CD14-positive monocyte (primary cell): ENCODE results near the gene SCUBE1. TPM values are rescaled to one million over a fixed set of nuclear protein-coding genes. Genes with fewer than 3 reads are reported as not detected.

Experiments
- DNase-seq, 3 donors: peaks; one replicate each; pipeline ENCODE4 v3.0.0-alpha.2; 2011 to 2022
- H2AFZ ChIP-seq: 2 replicates; pipeline ENCODE4 v1.6.0; 2012; ENCODE audit warnings: mild to moderate bottlenecking, low read depth, low read length, inconsistent platforms; ENCODE audit not compliant: insufficient read depth, poor library complexity, severe bottlenecking
- H3K27ac ChIP-seq, 2 donors: 1 replicate in 1 of 2; 2 replicates in 1 of 2; pipeline ENCODE4 v1.5.1; 2012 to 2013; ENCODE audit warnings: low read length in 2 of 2, control low read depth in 1 of 2, inconsistent platforms in 1 of 2, low read depth in 1 of 2, mild to moderate bottlenecking in 1 of 2
- H3K27me3 ChIP-seq, 2 donors: one replicate each; pipeline versions ENCODE4 v1.6.0 to v1.6.1; 2011 to 2013; ENCODE audit warnings: low read length in 2 of 2; ENCODE audit not compliant: control insufficient read depth in 2 of 2, insufficient read depth in 2 of 2
- H3K36me3 ChIP-seq, 2 donors: replicated peaks in 1 of 2; 1 replicate in 1 of 2; 2 replicates in 1 of 2; pipeline versions ENCODE4 v1.5.1 to v1.6.1; 2012 to 2013; ENCODE audit warnings: low read length in 2 of 2, control low read depth in 1 of 2, inconsistent platforms in 1 of 2, mild to moderate bottlenecking in 1 of 2; ENCODE audit not compliant: insufficient read depth in 2 of 2, control insufficient read depth in 1 of 2
- H3K4me1 ChIP-seq, 2 donors: 1 replicate in 1 of 2; 2 replicates in 1 of 2; pipeline versions ENCODE4 v1.5.1 to v1.6.1; 2012 to 2013; ENCODE audit warnings: low read length in 2 of 2, control low read depth in 1 of 2, inconsistent platforms in 1 of 2, mild to moderate bottlenecking in 1 of 2, moderate library complexity in 1 of 2; ENCODE audit not compliant: insufficient read depth in 2 of 2, control insufficient read depth in 1 of 2
- H3K4me2 ChIP-seq: replicated peaks from 2 replicates; pipeline ENCODE3; 2012; ENCODE audit warnings: low read length, moderate library complexity, mild to moderate bottlenecking; ENCODE audit not compliant: poor library complexity, severe bottlenecking; ENCODE audit errors: extremely low read depth
- H3K4me3 ChIP-seq, 3 experiments: fragments of 200-600 bp in 1 of 3; sonication (generic) in 1 of 3; replicated peaks in 1 of 3; 1 replicate in 2 of 3; 2 replicates in 1 of 3; pipeline ENCODE4 v1.5.1; 2011 to 2013; ENCODE audit warnings: low read length in 3 of 3, mild to moderate bottlenecking in 3 of 3, control low read depth in 2 of 3, low read depth in 2 of 3, inconsistent platforms in 1 of 3, moderate library complexity in 1 of 3
- H3K79me2 ChIP-seq: 2 replicates; pipeline ENCODE4 v1.6.0; 2012; ENCODE audit warnings: mild to moderate bottlenecking, control low read depth, inconsistent platforms, low read length, moderate library complexity; ENCODE audit not compliant: insufficient read depth
- H3K9ac ChIP-seq: 2 replicates; pipeline ENCODE4 v1.6.0; 2017; ENCODE audit warnings: low read length, mild to moderate bottlenecking; ENCODE audit not compliant: insufficient read depth, poor library complexity, severe bottlenecking
- H3K9me3 ChIP-seq, 2 donors: replicated peaks in 1 of 2; 1 replicate in 1 of 2; 2 replicates in 1 of 2; pipeline versions ENCODE4 v1.5.1 to v1.6.1; 2012 to 2013; ENCODE audit warnings: low read length in 2 of 2, control low read depth in 1 of 2; ENCODE audit not compliant: control insufficient read depth in 1 of 2, insufficient read depth in 1 of 2
- H4K20me1 ChIP-seq: 2 replicates; pipeline ENCODE4 v1.6.0; 2012; ENCODE audit warnings: mild to moderate bottlenecking, low read length, control low read depth, moderate library complexity; ENCODE audit not compliant: insufficient read depth
- H3K27ac Mint-ChIP-seq, 7 donors: one replicate each; pipeline ENCODE4 v1.8.0; 2020; ENCODE audit warnings: mild to moderate bottlenecking in 7 of 7, mixed read lengths in 7 of 7, moderate library complexity in 6 of 7, inconsistent platforms in 2 of 7
- H3K27me3 Mint-ChIP-seq, 3 donors: one replicate each; pipeline ENCODE4 v1.8.0; 2021 to 2022; ENCODE audit warnings: low read depth in 3 of 3, mild to moderate bottlenecking in 3 of 3, mixed read lengths in 3 of 3, moderate library complexity in 3 of 3, inconsistent platforms in 1 of 3
- H3K36me3 Mint-ChIP-seq, 2 donors: one replicate each; pipeline ENCODE4 v1.8.0; 2020; ENCODE audit warnings: mixed read lengths in 2 of 2, inconsistent platforms in 1 of 2, mild to moderate bottlenecking in 1 of 2
- H3K4me1 Mint-ChIP-seq: one replicate; pipeline ENCODE4 v1.8.0; 2020; ENCODE audit warnings: mild to moderate bottlenecking, mixed read lengths
- H3K4me3 Mint-ChIP-seq, 2 donors: one replicate each; pipeline ENCODE4 v1.8.0; 2020; ENCODE audit warnings: mild to moderate bottlenecking in 2 of 2, mixed read lengths in 2 of 2, moderate library complexity in 1 of 2
- H3K9me3 Mint-ChIP-seq, 7 donors: one replicate each; pipeline ENCODE4 v1.8.0; 2020 to 2022; ENCODE audit warnings: mixed read lengths in 7 of 7, mild to moderate bottlenecking in 6 of 7, moderate library complexity in 6 of 7, inconsistent platforms in 2 of 7
- WGBS: methylation state at CpG from one replicate; pipeline ENCODE4 v1.1.5; 2013; ENCODE audit warnings: missing lambda C conversion rate; ENCODE audit not compliant: insufficient coverage; 5-methylcytosine and 5-hydroxymethylcytosine counted together
- intact Hi-C, 2 donors: fragments of 100-400 bp; cut with micrococcal nuclease; formaldehyde crosslinking; loops; one replicate each; pipeline versions ENCODE4 v1.15.0 to v1.15.1; 2023
- polyA plus RNA-seq, 3 donors: library from polyadenylated mRNA; depleted of rRNA in 1 of 3; unstranded in 2 of 3; stranded (reverse) in 1 of 3; fragments of 300-500 nt in 2 of 3; fragments of >200 nt in 1 of 3; fragmentation: Illumina TruSeq in 2 of 3; gene quantifications; 1 replicate in 2 of 3; 2 replicates in 1 of 3; pipeline ENCODE4 v1.2.3, GENCODE V29; 2012 to 2021
- TF ChIP-seq, protein P1 (sequence below): fragments of 200-600 bp; IDR thresholded peaks from one replicate; pipeline ENCODE4 v1.8.0; 2022; ENCODE audit warnings: antibody characterized with exemption, mild to moderate bottlenecking

SCUBE1 gene
- polyA plus RNA-seq, 3 donors, result 0.20 to 0.32 (median 0.26) TPM

DNA sequence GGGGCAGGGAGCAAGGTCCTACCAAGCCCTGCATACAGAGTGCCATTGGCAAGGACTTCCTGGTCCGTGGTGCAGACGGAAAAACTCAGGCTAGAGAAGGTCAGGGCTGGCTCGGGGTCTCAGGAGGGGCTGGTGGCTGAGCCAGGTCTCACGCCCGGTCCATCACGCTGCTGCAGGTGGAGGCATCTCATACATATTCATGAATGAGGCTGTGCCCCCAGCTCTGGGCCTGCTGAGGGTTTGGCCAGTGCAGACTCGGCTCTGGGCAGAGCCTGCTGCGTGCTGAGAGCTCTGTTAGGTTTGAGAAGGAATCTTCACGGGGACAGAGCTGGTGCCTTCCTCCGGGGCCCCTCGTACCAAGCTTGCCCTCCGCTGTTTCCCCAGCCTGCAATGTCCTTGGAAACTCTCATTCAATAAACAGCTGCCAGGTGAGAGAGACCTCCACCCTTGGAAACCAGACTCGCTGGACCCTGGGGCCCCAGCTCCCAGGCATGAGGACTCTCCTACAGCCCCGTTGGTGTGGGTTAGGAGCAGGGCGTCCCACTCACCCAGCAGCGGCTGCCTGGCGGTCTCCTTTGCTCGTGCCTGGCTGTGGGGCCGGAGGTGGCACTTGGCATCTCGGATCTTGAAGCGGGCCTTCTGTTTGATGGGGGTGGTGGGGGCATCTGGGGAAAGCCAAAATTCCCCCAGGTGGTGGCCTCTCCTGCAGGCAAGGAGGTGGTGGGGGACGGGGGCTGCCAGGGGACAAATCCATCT, 122.4 kb downstream of the SCUBE1 start:
- no peak overlapping the region for H3K27ac Mint-ChIP-seq

DNA sequence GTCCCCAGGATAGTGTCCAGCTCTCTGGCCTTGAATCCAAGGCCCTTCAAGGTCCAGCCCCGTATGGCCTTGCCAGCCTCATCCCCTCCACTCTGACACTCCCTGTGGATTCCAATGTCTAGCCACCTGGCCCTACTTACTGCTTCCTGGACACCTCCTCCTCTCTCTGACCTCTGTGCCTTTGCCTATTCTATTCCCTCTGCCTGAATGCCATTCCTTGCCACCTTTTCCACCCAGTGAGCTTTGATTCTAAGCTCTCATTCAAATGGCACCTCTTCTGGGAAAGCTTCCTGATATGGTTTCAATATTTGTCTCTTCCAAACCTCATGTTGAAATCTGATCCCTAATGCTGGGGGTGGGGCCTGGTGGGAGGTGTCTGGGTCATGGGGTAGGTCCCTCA, 124.4 kb downstream of the SCUBE1 start:
- Histone ChIP-seq H4K20me1 (no peaks in the 10 kb centered on the region), H3K27ac (no peak overlapping the region), H3K36me3 (no peaks in the 10 kb centered on the region), H3K4me2 (no peak overlapping the region), H3K4me1 (no peaks in the 10 kb centered on the region), H2AFZ (no peak overlapping the region), H3K4me3 (no peak overlapping the region), H3K27me3 (no peaks in the 10 kb centered on the region), H3K79me2 (no peaks in the 10 kb centered on the region), H3K9ac (no peak overlapping the region), H3K9me3 (no peaks in the 10 kb centered on the region)
- TF ChIP-seq, protein P1, sequence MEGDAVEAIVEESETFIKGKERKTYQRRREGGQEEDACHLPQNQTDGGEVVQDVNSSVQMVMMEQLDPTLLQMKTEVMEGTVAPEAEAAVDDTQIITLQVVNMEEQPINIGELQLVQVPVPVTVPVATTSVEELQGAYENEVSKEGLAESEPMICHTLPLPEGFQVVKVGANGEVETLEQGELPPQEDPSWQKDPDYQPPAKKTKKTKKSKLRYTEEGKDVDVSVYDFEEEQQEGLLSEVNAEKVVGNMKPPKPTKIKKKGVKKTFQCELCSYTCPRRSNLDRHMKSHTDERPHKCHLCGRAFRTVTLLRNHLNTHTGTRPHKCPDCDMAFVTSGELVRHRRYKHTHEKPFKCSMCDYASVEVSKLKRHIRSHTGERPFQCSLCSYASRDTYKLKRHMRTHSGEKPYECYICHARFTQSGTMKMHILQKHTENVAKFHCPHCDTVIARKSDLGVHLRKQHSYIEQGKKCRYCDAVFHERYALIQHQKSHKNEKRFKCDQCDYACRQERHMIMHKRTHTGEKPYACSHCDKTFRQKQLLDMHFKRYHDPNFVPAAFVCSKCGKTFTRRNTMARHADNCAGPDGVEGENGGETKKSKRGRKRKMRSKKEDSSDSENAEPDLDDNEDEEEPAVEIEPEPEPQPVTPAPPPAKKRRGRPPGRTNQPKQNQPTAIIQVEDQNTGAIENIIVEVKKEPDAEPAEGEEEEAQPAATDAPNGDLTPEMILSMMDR, result no peak
- H3K27me3 Mint-ChIP-seq, result peaks cover 0 to 2% (median 0%) of the 10 kb centered on the region in 3 donors
- H3K27ac Mint-ChIP-seq, result no peak overlapping the region
- intact Hi-C loops, result no loop called here
- no peaks in the 10 kb centered on the region for H3K4me1 Mint-ChIP-seq
- no peak for DNase-seq
- no peaks in the 10 kb centered on the region for H3K9me3 Mint-ChIP-seq
- 88% methylated on average over 1 of the region's 1 CpG for WGBS
- no peak overlapping the region for H3K4me3 Mint-ChIP-seq
- H3K36me3 Mint-ChIP-seq, result no peaks in the 10 kb centered on the region

More for the DNA sequence above, 122.4 kb downstream of the SCUBE1 start:
- Histone ChIP-seq H3K4me1 (no peaks in the 10 kb centered on the region), H3K27me3 (no peaks in the 10 kb centered on the region), H3K4me3 (no peak overlapping the region), H3K79me2 (no peaks in the 10 kb centered on the region), H4K20me1 (no peaks in the 10 kb centered on the region), H3K36me3 (no peaks in the 10 kb centered on the region), H3K27ac (no peak overlapping the region), H3K4me2 (no peak overlapping the region), H2AFZ (no peak overlapping the region), H3K9me3 (no peaks in the 10 kb centered on the region), H3K9ac (no peak overlapping the region)
- intact Hi-C loops, result no loop called here
- Mint-ChIP-seq H3K9me3 (no peaks in the 10 kb centered on the region), H3K36me3 (no peaks in the 10 kb centered on the region), H3K4me3 (no peak overlapping the region), H3K27me3 (no peaks in the 10 kb centered on the region), H3K4me1 (no peaks in the 10 kb centered on the region)
- TF ChIP-seq, protein P1, result no peak
- DNase-seq, result no peak
- 92% methylated on average over 17 of the region's 22 CpGs for WGBS
